Heart left ventricle (tissue), 16 donors: ENCODE data around the gene POLG. TPM values are rescaled to one million over a fixed set of nuclear protein-coding genes. Genes with fewer than 3 reads are reported as not detected.

ENCODE experiments used
- ATAC-seq, 4 donors: fragments of 200-7000 bp; cut with Tn5 transposase; one replicate each; pipeline ENCODE4 v1.9.1; 2020 to 2022; ENCODE audit warnings: moderate library complexity in 4 of 4, mild to moderate bottlenecking in 3 of 4, moderate number of reproducible peaks in 1 of 4
- DNase-seq, 5 donors: peaks; one replicate each; pipeline ENCODE4 v3.0.0-alpha.2; 2020
- H3K27ac ChIP-seq, 12 donors: fragments of 200-600 bp; sonication (generic) in 4 of 12; one replicate each; pipeline versions ENCODE4 v1.5.0 to v1.8.0; 2016 to 2022; ENCODE audit warnings: mild to moderate bottlenecking in 2 of 12
- H3K27me3 ChIP-seq, 9 donors: fragments of 200-600 bp; sonication (generic) in 2 of 9; one replicate each; pipeline versions ENCODE4 v1.5.1 to v1.8.0; 2016 to 2022; ENCODE audit warnings: mild to moderate bottlenecking in 3 of 9
- H3K36me3 ChIP-seq, 9 donors: fragments of 200-600 bp; sonication (generic) in 2 of 9; one replicate each; pipeline versions ENCODE4 v1.5.0 to v1.8.0; 2018 to 2022; ENCODE audit warnings: mild to moderate bottlenecking in 2 of 9
- H3K4me1 ChIP-seq, 12 donors: fragments of 200-600 bp; sonication (generic) in 4 of 12; one replicate each; pipeline versions ENCODE4 v1.5.0 to v1.8.0; 2016 to 2022; ENCODE audit warnings: mild to moderate bottlenecking in 3 of 12
- H3K4me3 ChIP-seq, 12 donors: fragments of 200-600 bp; sonication (generic) in 4 of 12; one replicate each; pipeline versions ENCODE4 v1.5.0 to v1.8.0; 2017 to 2022; ENCODE audit warnings: mild to moderate bottlenecking in 9 of 12, moderate library complexity in 4 of 12
- H3K9me3 ChIP-seq, 12 donors: fragments of 200-600 bp; sonication (generic) in 4 of 12; one replicate each; pipeline versions ENCODE4 v1.5.0 to v1.8.0; 2016 to 2022; ENCODE audit warnings: mild to moderate bottlenecking in 1 of 12
- CTCF ChIP-seq, 12 donors: fragments of 200-600 bp; sonication (generic) in 4 of 12; IDR thresholded peaks; one replicate each; pipeline versions ENCODE4 v1.5.0 to v1.8.0; 2018 to 2022; ENCODE audit warnings: antibody characterized with exemption in 12 of 12, mild to moderate bottlenecking in 5 of 12
- POLR2A ChIP-seq, 2 donors: fragments of 450-650 bp; IDR thresholded peaks; one replicate each; pipeline ENCODE4 v1.6.1; 2017; ENCODE audit warnings: antibody characterized with exemption in 2 of 2, mild to moderate bottlenecking in 2 of 2, moderate library complexity in 2 of 2
- WGBS, 4 donors: extraction: QIAGEN DNeasy Blood & Tissue Kit in 2 of 4; methylation state at CpG; one replicate each; pipeline versions ENCODE4 v1.1.5 to v1.1.7; 2013 to 2018; 5-methylcytosine and 5-hydroxymethylcytosine counted together
- intact Hi-C, 10 donors: fragments of 100-400 bp; cut with DNase I; formaldehyde crosslinking; loops; one replicate each; pipeline versions ENCODE4 v1.11.1 to v1.14.2; 2022
- polyA plus RNA-seq, 2 donors: library from polyadenylated mRNA; stranded (reverse); fragments of 200-250 nt; gene quantifications; one replicate each; pipeline ENCODE4 v1.2.3, GENCODE V29; 2013
- total RNA-seq, 9 donors: library from RNA; depleted of rRNA in 2 of 9; stranded (reverse); fragments of >200 nt in 2 of 9; fragmentation: NEBNext Ultra II Directional in 3 of 9; extraction: Animal tissue kit (Norgen Biotek cat#: 25700) in 3 of 9; gene quantifications; one replicate each; pipeline versions ENCODE4 v1.1.0 to v1.2.4, GENCODE V29; 2016 to 2023
- donor health status: ischemic (EF 13 %, LVEDD 7.1; RV severe dilation, severe dysfunction).
- donor health status: healthy with polysubstance abuse.
- donor health status: DM: no; HTN: yes; CAD: no.
- donor health status: DM: no; HTN: no; CAD: no.
- donor health status: ischemic (EF 25% LVEDD 6.9; RV normal size, moderate dysfunction).
- donor health status: ischemic (EF 25% LVEDD 5.7; RV mildly dilated, moderate dysfunction).
- donor health status: healthy.
- donor health status: DM: yes; HTN: yes; CAD: no.
- donor health status: ischemic (EF 35%, LVEDD 5.7; RV mildly dilated, moderate dysfunction).
- donor health status: nonischemic (EF 11% LVEDD 7.7; RV severe dilation, severe dysfunction).
- donor health status: DM: yes; HTN: yes; CAD: no.
- donor health status: PGD.
- donor health status: ischemic (EF 29% LVEDD 5.4; RV normal size, mild dysfunction).
- donor health status: nonischemic (EF 23%, LVEDD 6.1; RV moderate dilation, normal function).

Gene POLG
- total and polyA plus RNA-seq, 11 donors, result 32.1 to 79.8 (median 38.4) TPM

GRCh38 chr15:89364741-89365450 lies 30.3 kb upstream of the POLG start:
- TF ChIP-seq CTCF (IDR thresholded peaks at IDR 0.05), result no peak
- TF ChIP-seq POLR2A (IDR thresholded peaks at IDR 0.05), result no peak

GRCh38 chr15:89364341-89364740 lies 29.7 kb upstream of the POLG start:
- TF ChIP-seq POLR2A (IDR thresholded peaks at IDR 0.05) (no peak), CTCF (IDR thresholded peaks at IDR 0.05) (no peak)
- Histone ChIP-seq H3K9me3 (no peaks in the 10 kb centered on the region), H3K27me3 (peaks cover 81 to 100% (median 100%) of the 10 kb centered on the region in 9 donors), H3K4me1 (peaks cover 0 to 44% (median 6%) of the 10 kb centered on the region in 12 donors), H3K27ac (no peak overlapping the region), H3K4me3 (no peak overlapping the region), H3K36me3 (no peaks in the 10 kb centered on the region)
- 16 to 25% (median 24%) methylated on average over 5 to 6 of the region's 6 CpGs for WGBS, 4 donors
- peak in 1 of 4 donors; percentile 4 for ATAC-seq
- intact Hi-C loops, result loop anchor here in 2 of 10 donors (5.0 to 10.0 kb wide), 2 partner anchors 53 to 190 kb away; no protein-coding TSS in a partner anchor
- DNase-seq, result peak in 1 of 5 donors; percentile 45

More at GRCh38 chr15:89364741-89365450, 30.3 kb upstream of the POLG start:
- Histone ChIP-seq H3K27ac (no peak overlapping the region), H3K27me3 (peaks cover 79 to 100% (median 100%) of the 10 kb centered on the region in 9 donors), H3K36me3 (no peaks in the 10 kb centered on the region), H3K4me3 (no peak overlapping the region), H3K9me3 (no peaks in the 10 kb centered on the region), H3K4me1 (peaks cover 0 to 43% (median 6%) of the 10 kb centered on the region in 12 donors)
- intact Hi-C loops, result loop anchor here in 2 of 10 donors (5.0 to 10.0 kb wide), 2 partner anchors 52 to 190 kb away; no protein-coding TSS in a partner anchor
- DNase-seq (no peak), ATAC-seq (no peak)
- 19 to 30% (median 26%) methylated on average over 10 to 13 of the region's 13 CpGs for WGBS, 4 donors

- H3K36me3 ChIP-seq, result no peaks in the 10 kb centered on the region
- no peaks in the 10 kb centered on the region for H3K9me3 ChIP-seq
- peaks cover 0 to 50% (median 11%) of the 10 kb centered on the region in 12 donors for H3K4me1 ChIP-seq
- WGBS, 4 donors, result 11 to 27% (median 21%) methylated on average over 4 of the region's 4 CpGs
- H3K27me3 ChIP-seq, result peaks cover 80 to 100% (median 99%) of the 10 kb centered on the region in 9 donors
- H3K4me3 ChIP-seq, result no peak overlapping the region
- intact Hi-C loops, result loop anchor here in 2 of 10 donors (5.0 to 10.0 kb wide), 2 partner anchors 54 to 191 kb away; no protein-coding TSS in a partner anchor
- DNase-seq (no peak), ATAC-seq (no peak)
- TF ChIP-seq POLR2A (IDR thresholded peaks at IDR 0.05), result no peak
- TF ChIP-seq CTCF (IDR thresholded peaks at IDR 0.05), result no peak
- H3K27ac ChIP-seq, result no peak overlapping the region
Measured at GRCh38 chr15:89363770-89364169, 29.1 kb upstream of the POLG start.

GRCh38 chr15:89363133-89363532 lies 28.5 kb upstream of the POLG start:
- no peak for DNase-seq
- 11 to 17% (median 13%) methylated on average over 6 of the region's 6 CpGs for WGBS, 4 donors
- no peaks in the 10 kb centered on the region for H3K36me3 ChIP-seq
- peaks cover 75 to 100% (median 97%) of the 10 kb centered on the region in 9 donors for H3K27me3 ChIP-seq
- no peaks in the 10 kb centered on the region for H3K9me3 ChIP-seq
- H3K27ac ChIP-seq, result no peak overlapping the region
- TF ChIP-seq CTCF (IDR thresholded peaks at IDR 0.05), result no peak
- TF ChIP-seq POLR2A (IDR thresholded peaks at IDR 0.05), result no peak
- H3K4me3 ChIP-seq, result no peak overlapping the region
- no peak for ATAC-seq
- peaks cover 0 to 53% (median 12%) of the 10 kb centered on the region in 12 donors for H3K4me1 ChIP-seq
- intact Hi-C loops, result loop anchor here in 2 of 10 donors (5.0 to 10.0 kb wide), 2 partner anchors 54 to 192 kb away; no protein-coding TSS in a partner anchor
